ENCODE measurements around the gene AARS2.

DNA sequence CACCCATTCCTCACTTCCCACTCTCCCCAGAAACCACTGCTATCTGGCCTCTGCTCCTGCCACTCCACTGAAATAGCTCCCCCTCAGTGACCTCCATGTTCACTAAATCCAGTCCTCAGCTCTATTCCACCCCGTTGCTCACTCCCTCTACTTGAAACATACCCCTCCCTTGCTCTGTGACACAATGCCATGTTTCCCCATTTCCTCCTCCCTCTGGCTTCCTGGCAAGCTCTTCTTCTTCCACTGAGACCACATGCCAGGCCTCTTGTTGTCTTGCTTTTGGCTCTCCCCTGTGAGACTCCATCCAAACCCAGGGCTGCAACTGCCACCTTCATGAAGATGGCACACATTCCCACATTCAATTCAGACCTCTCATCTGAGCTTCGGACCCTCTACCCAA lies 29.0 kb downstream of the AARS2 start:
- TF ChIP-seq CTCF (IDR thresholded peaks at IDR 0.05) (no peak), ZC3H11A (IDR thresholded peaks at IDR 0.05) (no peak), CEBPB (IDR thresholded peaks at IDR 0.05) (no peak), POLR2A (IDR thresholded peaks at IDR 0.05; ENCODE audit: low read length) (no peak), EP300 (IDR thresholded peaks at IDR 0.05) (no peak), JUN (IDR thresholded peaks at IDR 0.05) (no peak), NR3C1 (IDR thresholded peaks at IDR 0.05) (no peak), RCOR1 (IDR thresholded peaks at IDR 0.05; ENCODE audit: low read depth, low read length) (no peak)
- TF ChIP-seq, protein P1, sequence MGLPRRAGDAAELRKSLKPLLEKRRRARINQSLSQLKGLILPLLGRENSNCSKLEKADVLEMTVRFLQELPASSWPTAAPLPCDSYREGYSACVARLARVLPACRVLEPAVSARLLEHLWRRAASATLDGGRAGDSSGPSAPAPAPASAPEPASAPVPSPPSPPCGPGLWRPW (IDR thresholded peaks at IDR 0.05) = no peak
